COLO668 (cell line): ENCODE results near the gene PANK4.
A peak's percentile ranks its signal among the peaks of the same experiment; 100 is the strongest.
"Not testable (repeated sequence)": the region's sequence is repeated elsewhere in the genome, so short reads cannot be mapped to it uniquely, and the experiment has no call there.

Experiments
- DNase-seq: peaks from one replicate; lab custom pipeline; 2025; ENCODE audit not compliant: unreplicated experiment; lab: John Stamatoyannopoulos, UW

Gene PANK4

GRCh38 chr1:2525920-2526823 lies at the start of gene PANK4:
Gene PANK4 (minus strand): TSS chr1:2526596. CDS start chr1:2526587, 9 bp downstream.
- peak; percentile 100 for DNase-seq

- DNase-seq = no peak
Measured at GRCh38 chr1:2574350-2574749, 48.0 kb upstream of the PANK4 start.

DNA sequence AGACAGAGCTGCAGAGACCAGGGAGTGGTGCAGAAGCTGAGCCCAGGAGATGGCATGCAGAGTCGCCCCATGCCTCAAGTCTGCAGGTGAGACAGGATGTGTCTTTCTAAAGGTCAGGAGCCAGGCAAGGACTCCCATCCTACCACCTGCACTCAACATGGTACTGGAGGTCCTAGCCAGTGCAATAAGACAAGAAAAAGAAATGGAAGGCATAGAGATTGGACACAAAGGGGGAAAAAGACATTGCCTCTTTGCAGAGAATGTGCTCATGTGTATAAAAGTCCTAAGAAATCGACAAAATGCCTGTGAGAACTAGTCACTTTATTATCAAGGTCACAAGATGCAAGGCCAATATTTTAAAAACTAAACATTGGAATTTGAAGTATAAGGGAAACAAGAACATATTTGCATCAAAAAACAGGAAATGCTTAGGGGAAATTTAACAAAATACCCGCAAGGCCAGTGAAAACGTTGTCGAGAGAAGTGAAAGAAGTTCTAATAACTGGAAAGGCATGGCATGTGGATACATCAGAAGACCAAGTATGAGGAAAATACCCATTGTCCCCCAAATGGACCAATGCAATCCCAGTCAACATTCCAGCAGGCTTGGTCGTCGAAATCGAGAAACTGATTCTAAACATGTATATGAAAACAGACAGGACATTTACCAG lies 47.0 kb upstream of the PANK4 start:
- DNase-seq = no peak

GRCh38 chr1:2571348-2571747 lies 45.0 kb upstream of the PANK4 start:
- DNase-seq = no peak

DNA sequence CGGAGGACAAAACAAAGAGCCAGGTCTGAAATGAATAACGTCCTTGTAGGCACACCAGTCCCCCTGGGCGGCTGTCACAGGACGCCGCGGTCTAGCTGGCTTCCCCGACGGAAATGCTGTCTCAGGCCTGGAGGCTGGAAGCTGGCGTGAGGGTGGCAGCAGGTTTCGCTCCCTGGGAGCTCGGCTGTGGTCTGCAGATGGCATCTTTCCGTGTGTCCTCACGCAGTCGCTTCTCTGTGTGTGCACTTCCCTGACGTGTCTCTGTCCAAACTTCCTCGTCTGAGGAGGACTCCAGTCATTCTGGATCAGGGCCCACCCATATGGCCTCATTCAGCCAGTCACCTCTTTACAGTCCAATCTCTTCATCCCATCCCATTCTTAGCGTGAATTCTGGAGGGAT lies 43.9 kb upstream of the PANK4 start:
- no peak for DNase-seq

DNA sequence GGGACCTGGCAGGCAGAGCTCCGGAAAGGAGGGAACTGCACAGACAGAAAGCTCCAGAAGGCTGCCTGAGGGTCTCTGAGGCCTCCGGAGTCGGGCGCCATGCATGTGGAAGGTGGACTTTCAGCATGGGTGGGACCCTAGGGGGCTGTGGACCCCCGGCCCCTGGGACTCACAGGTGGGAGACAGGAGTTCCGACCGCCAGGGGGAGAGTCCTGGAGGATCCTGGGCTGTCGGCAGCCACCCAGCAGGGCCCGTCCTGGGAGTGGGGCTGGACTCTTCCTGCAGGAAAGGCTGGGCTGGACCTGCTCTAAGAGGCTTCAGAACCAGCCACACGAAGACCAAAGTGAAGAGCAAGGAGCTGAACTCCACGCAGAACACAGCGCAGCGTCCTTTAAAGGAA lies 43.3 kb upstream of the PANK4 start:
- not testable (repeated sequence) for DNase-seq

- no peak for DNase-seq
Measured at GRCh38 chr1:2569060-2569459, 42.7 kb upstream of the PANK4 start.

- not testable (repeated sequence) for DNase-seq
Measured at GRCh38 chr1:2568187-2568816, 41.9 kb upstream of the PANK4 start.

DNA sequence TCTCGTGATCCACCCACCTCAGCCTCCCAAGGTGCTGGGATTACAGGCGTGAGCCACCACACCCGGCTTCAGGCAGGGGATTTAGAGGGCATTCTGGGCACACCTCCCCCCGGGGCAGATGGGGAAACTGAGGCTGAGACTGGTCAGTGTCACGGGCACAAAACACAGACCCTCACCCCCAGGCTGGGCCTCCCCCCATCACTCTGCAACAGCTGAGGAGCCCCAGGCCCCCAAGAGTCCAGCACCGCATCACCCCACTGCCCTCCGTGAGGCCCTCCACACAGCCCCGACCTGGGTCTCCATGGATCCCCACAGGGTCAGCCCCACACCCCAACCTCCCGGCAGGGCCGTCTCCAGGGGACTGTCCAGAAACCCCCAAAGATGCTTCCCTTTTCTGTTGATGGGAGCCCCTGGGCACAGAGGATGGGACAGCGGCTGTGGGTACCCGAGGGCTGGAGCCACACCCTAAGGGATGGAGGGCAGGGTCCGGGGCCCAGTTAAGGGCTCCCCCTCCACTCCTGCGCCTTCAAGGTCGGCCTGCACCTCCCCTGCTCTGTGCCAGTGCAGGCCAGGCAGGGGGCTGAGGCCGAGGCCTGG lies 40.8 kb upstream of the PANK4 start:
- no peak for DNase-seq

- no peak for DNase-seq
Measured at GRCh38 chr1:2566101-2567045, 40.0 kb upstream of the PANK4 start.

DNA sequence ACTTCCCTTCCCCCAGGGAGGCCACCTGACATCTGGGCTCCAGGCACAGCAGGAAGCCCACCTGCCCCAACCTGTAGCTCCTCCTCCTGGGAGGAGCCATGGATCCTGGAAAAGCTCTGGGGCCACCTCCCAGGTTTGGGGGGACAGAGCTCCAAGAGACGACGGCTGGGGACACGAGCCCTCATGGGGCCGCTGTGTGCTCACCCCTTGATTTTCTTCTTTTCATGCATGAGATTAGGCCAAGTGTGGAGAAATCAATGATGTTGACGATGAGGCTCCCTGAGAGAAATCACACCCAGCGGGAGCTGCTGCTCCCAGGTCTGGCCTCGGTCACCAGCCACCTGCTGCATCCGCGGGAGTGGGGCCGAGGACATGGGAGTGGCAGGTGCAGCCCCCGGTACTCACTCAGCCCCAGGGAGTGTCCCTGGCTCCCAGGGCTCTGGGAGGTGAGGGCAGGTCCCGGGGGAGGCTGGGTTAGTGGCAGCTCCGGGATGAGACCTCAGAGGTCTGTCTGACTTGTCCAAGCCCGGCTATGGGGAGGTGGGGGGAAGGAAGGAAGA lies 38.5 kb upstream of the PANK4 start:
- peak; percentile 74 for DNase-seq

DNA sequence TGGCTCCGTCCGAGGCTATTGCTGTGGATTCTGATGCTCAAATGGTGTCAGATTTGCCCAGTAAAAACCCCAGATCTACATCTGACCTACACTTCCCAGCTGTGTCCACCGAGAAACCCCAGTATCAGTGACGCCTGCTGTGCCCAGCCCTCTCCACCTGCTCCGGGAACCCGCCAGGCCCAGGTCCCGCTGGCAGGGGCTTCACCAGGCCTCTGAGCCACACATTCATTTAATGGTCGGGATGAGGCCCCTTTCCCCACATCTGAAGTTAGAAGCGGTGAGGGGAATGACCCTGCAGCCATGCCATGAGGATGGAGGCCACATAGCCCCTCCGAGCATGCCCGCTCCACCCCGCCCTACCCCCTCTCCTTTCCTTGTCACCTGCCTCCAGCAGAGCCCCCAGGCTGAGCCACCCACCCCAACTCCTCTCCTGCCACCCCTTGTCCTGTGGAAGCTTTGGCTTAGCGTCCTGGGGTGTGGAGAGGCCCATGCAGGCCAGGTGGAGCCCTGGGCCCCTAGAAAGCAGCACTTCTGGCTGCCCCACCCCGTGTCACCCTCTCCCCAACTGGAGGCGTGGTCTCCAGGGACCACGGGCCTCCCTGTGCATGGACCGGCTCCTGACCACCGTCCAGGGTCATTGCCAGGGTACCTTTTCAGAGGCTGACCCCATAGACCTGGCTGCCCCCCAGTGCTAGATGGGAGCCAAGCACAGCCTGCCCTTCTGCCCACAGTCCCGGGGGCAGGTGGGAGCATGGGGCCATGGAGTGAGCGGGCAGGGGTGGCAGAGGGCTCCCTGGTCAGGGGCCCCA lies 37.8 kb upstream of the PANK4 start:
- DNase-seq = no peak

DNA sequence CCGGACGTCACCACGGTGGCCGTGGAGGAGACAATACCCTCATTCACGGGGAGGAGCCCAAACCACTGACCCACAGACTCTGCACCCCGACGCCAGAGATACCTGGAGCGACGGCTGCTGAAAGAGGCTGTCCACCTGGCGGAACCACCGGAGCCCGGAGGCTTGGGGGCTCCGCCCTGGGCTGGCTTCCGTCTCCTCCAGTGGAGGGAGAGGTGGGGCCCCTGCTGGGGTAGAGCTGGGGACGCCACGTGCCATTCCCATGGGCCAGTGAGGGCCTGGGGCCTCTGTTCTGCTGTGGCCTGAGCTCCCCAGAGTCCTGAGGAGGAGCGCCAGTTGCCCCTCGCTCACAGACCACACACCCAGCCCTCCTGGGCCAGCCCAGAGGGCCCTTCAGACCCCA lies 36.8 kb upstream of the PANK4 start:
- no peak for DNase-seq

DNA sequence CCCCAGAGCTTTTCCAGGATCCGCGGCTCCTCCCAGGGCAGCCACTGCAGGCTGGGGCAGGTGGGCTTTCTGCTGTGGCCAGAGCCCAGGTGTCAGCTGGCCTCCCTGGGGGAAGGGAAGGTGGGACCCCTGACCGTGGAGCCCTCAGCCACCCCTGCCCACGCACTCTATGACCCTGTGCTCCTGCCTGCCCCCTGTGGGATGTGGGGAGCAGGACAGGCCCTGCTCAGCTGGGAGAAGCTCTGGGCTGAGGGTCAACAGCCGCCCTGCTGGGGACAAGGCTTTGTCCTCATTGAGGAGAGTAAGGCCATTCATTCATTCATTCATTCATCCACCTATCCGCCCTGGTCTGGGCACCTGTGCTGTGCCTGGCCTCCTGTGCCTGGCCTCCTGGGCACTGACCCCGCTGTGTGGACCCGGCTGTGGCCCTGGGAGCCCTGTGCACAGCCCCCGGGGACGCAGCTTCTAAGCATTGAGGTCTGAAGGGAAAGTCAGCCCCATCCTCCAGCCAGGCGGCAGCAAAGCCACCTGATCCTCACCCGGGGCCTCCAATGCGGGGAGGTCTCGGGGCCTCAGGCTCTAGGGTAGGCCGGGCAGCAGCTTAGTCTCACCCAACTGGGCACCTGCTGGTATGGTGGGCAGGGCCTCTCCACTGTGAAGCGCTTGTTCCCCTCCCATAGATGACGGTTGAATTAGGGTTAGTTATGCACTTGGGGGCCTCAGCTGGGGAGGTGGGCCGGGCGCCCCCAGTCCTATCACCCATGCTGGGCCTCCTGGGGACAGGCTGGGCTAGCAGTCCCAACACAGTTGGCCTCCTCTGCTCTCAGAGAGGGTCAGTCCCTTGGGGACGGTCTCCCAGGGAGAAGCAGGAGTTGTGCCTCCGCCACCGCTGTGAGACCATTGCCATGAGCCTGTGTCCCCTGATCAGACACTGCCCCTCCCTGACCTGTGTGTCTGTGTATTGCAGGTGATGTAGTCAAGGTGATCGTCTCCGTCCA lies 35.8 kb upstream of the PANK4 start:
- peak; percentile 60 for DNase-seq

DNA sequence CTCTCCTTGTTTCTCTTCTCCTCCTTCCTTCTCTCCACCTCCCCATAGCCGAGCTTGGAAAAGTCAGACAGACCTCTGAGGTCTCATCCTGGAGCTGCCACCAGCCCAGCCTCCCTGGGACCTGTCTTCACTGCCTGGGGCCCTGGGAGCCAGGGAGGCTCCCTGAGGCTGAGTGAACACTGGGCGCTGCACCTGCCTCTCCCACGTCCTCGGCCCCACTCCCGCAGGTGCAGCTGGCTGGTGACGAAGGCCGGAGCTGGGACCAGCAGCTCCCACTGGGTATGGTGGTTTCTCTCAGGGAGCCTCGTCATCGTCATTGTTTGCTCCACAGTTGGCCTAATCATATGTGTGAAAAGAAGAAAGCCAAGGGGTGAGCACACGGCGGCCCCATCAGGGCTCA lies 35.0 kb upstream of the PANK4 start:
- DNase-seq = peak; percentile 91

DNA sequence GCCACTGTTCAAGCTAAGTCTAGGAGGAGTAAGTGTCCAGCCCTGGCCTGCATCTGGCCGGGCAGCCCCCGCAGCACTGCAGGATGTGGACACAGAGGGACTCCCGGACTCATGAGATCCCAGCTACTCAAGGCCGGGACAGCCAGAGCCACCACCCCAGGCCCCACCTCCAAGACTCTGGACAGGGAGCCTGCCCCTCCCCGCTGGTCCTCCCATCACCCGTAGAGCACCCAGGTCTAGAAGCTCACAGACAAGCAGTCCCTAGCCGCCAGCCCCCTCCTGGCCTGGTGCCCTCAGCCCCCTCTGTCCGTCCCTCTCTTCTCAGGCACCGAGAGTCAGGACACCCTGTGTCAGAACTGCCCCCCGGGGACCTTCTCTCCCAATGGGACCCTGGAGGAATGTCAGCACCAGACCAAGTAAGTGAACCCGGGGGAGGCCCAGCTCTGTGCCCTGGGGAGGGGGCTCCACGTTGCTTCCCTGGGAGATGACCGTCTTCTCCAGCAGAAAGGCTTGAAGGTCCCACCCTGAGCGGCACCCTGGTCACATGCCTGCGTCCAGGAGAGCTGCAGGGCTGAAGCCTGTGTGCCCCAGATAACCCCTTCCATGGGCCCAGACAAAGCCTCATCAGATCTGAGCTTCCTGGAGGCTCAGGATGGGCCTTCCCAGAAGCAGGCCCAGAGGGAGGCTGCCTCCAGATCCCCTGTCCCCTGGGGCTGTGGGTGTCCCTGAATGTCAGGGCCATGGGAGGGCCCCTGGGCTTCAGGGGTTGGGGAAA lies 34.1 kb upstream of the PANK4 start:
- no peak for DNase-seq
